CD8-positive, alpha-beta memory T cell (primary cell): Measurements from ENCODE around the gene GRIN2A. TPM values are rescaled to one million over a fixed set of nuclear protein-coding genes. Genes with fewer than 3 reads are reported as not detected.

Source experiments
- CTCF ChIA-PET: fragments of 350-600 bp; sonication (Branson Sonifier 250); formaldehyde crosslinking; loops from one replicate; lab custom pipeline; 2021; ENCODE audit warnings: antibody characterized with exemption; lab: Charles Lee
- POLR2A ChIA-PET: fragments of 350-600 bp; sonication (Branson Sonifier 250); formaldehyde crosslinking; loops from one replicate; lab custom pipeline; 2021; ENCODE audit warnings: antibody characterized with exemption; lab: Charles Lee
- DNase-seq, 5 donors: peaks; one replicate each; pipeline versions ENCODE4 v3.0.0 to v3.0.0-alpha.2; 2020 to 2022; ENCODE audit warnings: mixed read lengths in 1 of 5
- H3K27ac ChIP-seq: one replicate; pipeline ENCODE4 v1.7.0; 2013; ENCODE audit warnings: low read depth, mild to moderate bottlenecking, low read length, moderate library complexity
- H3K27me3 ChIP-seq: 2 replicates; pipeline ENCODE4 v1.7.0; 2013; ENCODE audit warnings: low read length, mild to moderate bottlenecking; ENCODE audit not compliant: insufficient read depth, poor library complexity, severe bottlenecking
- H3K36me3 ChIP-seq: 2 replicates; pipeline ENCODE4 v1.7.0; 2013; ENCODE audit warnings: mild to moderate bottlenecking, low read length, moderate library complexity; ENCODE audit not compliant: insufficient read depth
- H3K4me1 ChIP-seq: 2 replicates; pipeline ENCODE4 v1.7.0; 2013; ENCODE audit warnings: mild to moderate bottlenecking, low read length, moderate library complexity; ENCODE audit not compliant: insufficient read depth
- H3K4me3 ChIP-seq: 2 replicates; pipeline ENCODE4 v1.7.0; 2013; ENCODE audit warnings: mild to moderate bottlenecking, low read length
- H3K9me3 ChIP-seq: 2 replicates; pipeline ENCODE4 v1.7.0; 2013; ENCODE audit warnings: mild to moderate bottlenecking, low read length
- H3K27ac Mint-ChIP-seq, 8 donors: one replicate each; pipeline ENCODE4 v1.8.0; 2020 to 2021; ENCODE audit warnings: mixed read lengths in 8 of 8, mild to moderate bottlenecking in 6 of 8, inconsistent platforms in 3 of 8, moderate library complexity in 3 of 8
- H3K27me3 Mint-ChIP-seq, 2 donors: one replicate each; pipeline ENCODE4 v1.8.0; 2020 to 2021; ENCODE audit warnings: mixed read lengths in 2 of 2, mild to moderate bottlenecking in 1 of 2, moderate library complexity in 1 of 2
- H3K36me3 Mint-ChIP-seq, 3 donors: one replicate each; pipeline ENCODE4 v1.8.0; 2020 to 2021; ENCODE audit warnings: mixed read lengths in 3 of 3, inconsistent platforms in 1 of 3, mild to moderate bottlenecking in 1 of 3
- H3K4me1 Mint-ChIP-seq, 3 donors: one replicate each; pipeline ENCODE4 v1.8.0; 2020 to 2021; ENCODE audit warnings: mixed read lengths in 3 of 3, inconsistent platforms in 1 of 3, mild to moderate bottlenecking in 1 of 3
- H3K4me3 Mint-ChIP-seq, 7 donors: one replicate each; pipeline ENCODE4 v1.8.0; 2020 to 2021; ENCODE audit warnings: mixed read lengths in 7 of 7, mild to moderate bottlenecking in 6 of 7, moderate library complexity in 4 of 7, inconsistent platforms in 2 of 7
- H3K9me3 Mint-ChIP-seq, 5 donors: one replicate each; pipeline ENCODE4 v1.8.0; 2020 to 2022; ENCODE audit warnings: mixed read lengths in 5 of 5, mild to moderate bottlenecking in 3 of 5, moderate library complexity in 2 of 5, inconsistent platforms in 1 of 5
- polyA plus RNA-seq: library from polyadenylated mRNA; unstranded; fragments of 300-500 nt; fragmentation: Illumina TruSeq; gene quantifications from one replicate; pipeline ENCODE4 v1.2.3, GENCODE V29; 2021
- total RNA-seq, 2 experiments: library from RNA; stranded (reverse); gene quantifications; one replicate each; pipeline ENCODE4 v1.2.3, GENCODE V29; 2021

GRIN2A gene
- total and polyA plus RNA-seq, 3 experiments from 2014 or later = not detected

DNA sequence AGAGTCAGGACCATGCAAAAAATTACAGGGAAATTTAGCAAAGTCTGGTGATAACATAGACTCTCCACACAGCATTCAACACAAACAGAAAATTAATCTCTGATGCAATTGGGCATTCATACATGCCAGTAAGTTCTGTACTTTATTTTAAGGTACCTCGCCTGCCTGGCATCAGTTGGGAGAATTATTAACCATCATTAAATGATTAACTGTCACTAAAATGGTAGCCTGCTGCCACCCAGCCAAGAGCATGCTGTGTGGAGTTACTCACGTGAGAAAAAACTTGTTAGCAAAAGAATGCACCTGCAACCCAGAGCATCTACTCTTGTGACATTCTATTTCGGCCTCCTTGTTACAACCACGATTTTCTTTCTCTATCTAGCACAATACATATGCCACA is 117.2 kb downstream of the GRIN2A start:
- H3K27ac ChIP-seq = no peak overlapping the region

DNA sequence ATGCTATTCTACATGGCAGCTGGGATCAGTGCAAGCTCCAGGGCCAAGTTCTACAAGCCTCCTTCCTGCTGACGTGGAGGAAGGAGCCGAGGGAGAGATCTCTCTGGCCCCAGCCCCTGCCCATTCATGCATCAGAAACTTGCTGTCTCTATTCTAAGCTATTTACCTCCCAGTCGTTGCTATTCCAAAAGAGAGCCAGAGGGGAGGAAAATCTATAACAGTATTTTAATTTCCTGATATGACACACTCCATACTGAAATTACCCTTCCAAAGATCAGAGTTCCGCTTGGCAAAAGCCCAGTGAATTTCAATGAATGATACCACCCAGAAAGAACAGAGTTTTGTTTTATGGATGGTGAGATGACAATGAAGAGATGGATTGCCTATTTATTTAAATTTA is 133.4 kb downstream of the GRIN2A start:
- Mint-ChIP-seq H3K27me3 (peaks cover 7 to 9% of the 10 kb centered on the region in 2 donors), H3K36me3 (no peaks in the 10 kb centered on the region), H3K27ac (no peak overlapping the region), H3K9me3 (peaks cover 0 to 3% (median 2%) of the 10 kb centered on the region in 5 donors), H3K4me1 (no peaks in the 10 kb centered on the region), H3K4me3 (no peak overlapping the region)
- Histone ChIP-seq H3K9me3 (no peaks in the 10 kb centered on the region), H3K4me3 (no peak overlapping the region), H3K27me3 (no peaks in the 10 kb centered on the region), H3K4me1 (no peaks in the 10 kb centered on the region), H3K27ac (no peak overlapping the region), H3K36me3 (no peaks in the 10 kb centered on the region)
- ChIA-PET CTCF (no interaction called here), POLR2A (no interaction called here)
- no peak for DNase-seq

More for the DNA sequence above, 117.2 kb downstream of the GRIN2A start:
- Mint-ChIP-seq H3K9me3 (peaks cover 0 to 5% (median 0%) of the 10 kb centered on the region in 5 donors), H3K36me3 (no peaks in the 10 kb centered on the region), H3K4me3 (no peak overlapping the region), H3K27me3 (peaks cover 0 to 2% of the 10 kb centered on the region in 2 donors), H3K4me1 (no peaks in the 10 kb centered on the region), H3K27ac (no peak overlapping the region)
- Histone ChIP-seq H3K4me3 (no peak overlapping the region), H3K4me1 (no peaks in the 10 kb centered on the region), H3K9me3 (no peaks in the 10 kb centered on the region), H3K36me3 (no peaks in the 10 kb centered on the region), H3K27me3 (no peaks in the 10 kb centered on the region)
- POLR2A ChIA-PET = no interaction called here
- CTCF ChIA-PET = no interaction called here
- no peak for DNase-seq

- Mint-ChIP-seq H3K4me3 (no peak overlapping the region), H3K36me3 (no peaks in the 10 kb centered on the region), H3K4me1 (no peaks in the 10 kb centered on the region), H3K9me3 (peaks cover 0 to 3% (median 0%) of the 10 kb centered on the region in 5 donors), H3K27me3 (peaks cover 0 to 3% of the 10 kb centered on the region in 2 donors), H3K27ac (no peak overlapping the region)
- Histone ChIP-seq H3K4me3 (no peak overlapping the region), H3K36me3 (no peaks in the 10 kb centered on the region), H3K9me3 (no peaks in the 10 kb centered on the region), H3K27ac (no peak overlapping the region), H3K27me3 (no peaks in the 10 kb centered on the region), H3K4me1 (no peaks in the 10 kb centered on the region)
- ChIA-PET POLR2A (no interaction called here), CTCF (no interaction called here)
- DNase-seq = no peak
Observed at GRCh38 chr16:10045947-10046346, 136.3 kb downstream of the GRIN2A start.

DNA sequence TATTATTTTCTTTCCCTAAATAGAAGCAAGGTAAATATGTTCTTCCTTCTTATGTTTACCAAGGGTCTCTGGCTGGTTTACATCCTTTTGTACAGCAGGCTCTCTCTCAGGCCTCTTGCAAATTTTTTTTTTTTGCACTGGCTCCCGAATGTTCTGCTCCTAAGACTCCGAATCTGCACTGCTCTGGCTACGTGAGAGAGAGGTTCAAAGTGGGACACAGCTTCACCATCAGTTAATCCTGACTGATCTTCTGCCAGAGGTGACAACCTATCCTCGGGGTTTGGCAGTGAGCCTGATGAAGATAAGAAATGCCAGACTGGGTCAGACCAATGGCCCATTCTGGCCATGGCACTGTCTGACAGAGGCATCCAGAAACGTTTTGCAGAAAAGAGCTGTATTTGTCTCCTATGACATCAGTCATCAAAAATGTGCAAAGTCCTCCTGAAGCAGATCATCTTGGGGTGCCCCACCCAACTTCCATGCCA is 136.9 kb downstream of the GRIN2A start:
- Mint-ChIP-seq H3K9me3 (peaks cover 0 to 3% (median 0%) of the 10 kb centered on the region in 5 donors), H3K4me1 (no peaks in the 10 kb centered on the region), H3K27ac (no peak overlapping the region), H3K36me3 (no peaks in the 10 kb centered on the region), H3K27me3 (peaks cover 0 to 3% of the 10 kb centered on the region in 2 donors), H3K4me3 (no peak overlapping the region)
- Histone ChIP-seq H3K36me3 (no peaks in the 10 kb centered on the region), H3K4me1 (no peaks in the 10 kb centered on the region), H3K4me3 (no peak overlapping the region), H3K27me3 (no peaks in the 10 kb centered on the region), H3K27ac (no peak overlapping the region), H3K9me3 (no peaks in the 10 kb centered on the region)
- ChIA-PET POLR2A (no interaction called here), CTCF (no interaction called here)
- DNase-seq = no peak

GRCh38 chr16:10040136-10041080 is 141.8 kb downstream of the GRIN2A start:
- DNase-seq = no peak
- H3K4me1 Mint-ChIP-seq = peaks cover 0 to 5% (median 4%) of the 10 kb centered on the region in 3 donors
- H3K9me3 Mint-ChIP-seq = peaks cover 0 to 5% (median 3%) of the 10 kb centered on the region in 5 donors
- Histone ChIP-seq H3K27ac (no peak overlapping the region), H3K27me3 (no peaks in the 10 kb centered on the region), H3K9me3 (no peaks in the 10 kb centered on the region), H3K36me3 (no peaks in the 10 kb centered on the region), H3K4me1 (no peaks in the 10 kb centered on the region), H3K4me3 (no peak overlapping the region)
- no peak overlapping the region for H3K4me3 Mint-ChIP-seq
- CTCF ChIA-PET = no interaction called here
- no peak overlapping the region for H3K27ac Mint-ChIP-seq
- no peaks in the 10 kb centered on the region for H3K36me3 Mint-ChIP-seq
- H3K27me3 Mint-ChIP-seq = peaks cover 4 to 12% of the 10 kb centered on the region in 2 donors
- POLR2A ChIA-PET = no interaction called here

DNA sequence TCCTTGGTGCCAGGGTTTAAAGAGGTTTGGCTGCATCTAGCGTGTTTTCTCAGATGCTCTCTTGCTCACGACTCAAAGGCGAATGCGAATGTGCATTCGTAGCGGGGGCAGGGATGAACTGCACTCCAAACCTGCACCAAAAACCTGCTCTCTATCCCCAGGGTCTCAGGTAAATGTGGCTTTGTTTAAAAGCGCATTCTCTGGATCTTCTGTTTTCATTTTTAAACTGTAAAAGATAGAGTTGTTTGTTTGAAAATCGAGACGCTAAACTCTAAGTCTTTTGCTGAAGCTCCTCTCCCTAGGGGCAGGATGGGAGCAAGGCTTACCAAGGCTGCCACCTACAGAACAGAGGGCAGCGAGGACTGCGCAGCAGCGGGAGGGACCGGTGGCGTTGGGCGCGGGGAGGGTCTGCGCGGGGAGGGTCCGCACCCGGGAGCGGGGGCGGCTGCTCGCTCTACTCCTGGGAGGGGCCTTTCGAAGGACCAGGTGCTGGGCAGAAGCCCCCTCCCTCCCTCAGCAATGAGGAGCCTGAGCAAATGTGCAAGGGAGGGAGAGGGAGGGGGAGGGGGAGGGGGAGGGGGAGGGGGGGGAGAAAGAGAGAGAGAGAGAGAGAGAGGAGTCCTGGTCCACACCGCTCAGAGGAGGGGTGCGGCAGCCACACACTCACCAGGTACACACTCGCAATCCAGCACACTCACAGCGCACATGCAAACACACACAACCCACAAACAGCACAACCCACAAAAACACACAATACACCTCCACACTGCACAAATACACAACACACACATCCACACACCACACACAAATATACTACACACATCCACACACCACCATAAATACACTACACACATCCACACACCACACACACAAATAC is 142.8 kb downstream of the GRIN2A start:
- Mint-ChIP-seq H3K27me3 (peaks cover 4 to 12% of the 10 kb centered on the region in 2 donors), H3K4me3 (peak overlapping the region in 1 of 7 donors; percentile 10), H3K27ac (no peak overlapping the region), H3K36me3 (no peaks in the 10 kb centered on the region), H3K4me1 (peaks cover 0 to 5% (median 4%) of the 10 kb centered on the region in 3 donors), H3K9me3 (peaks cover 0 to 5% (median 3%) of the 10 kb centered on the region in 5 donors)
- no peaks in the 10 kb centered on the region for H3K27me3 ChIP-seq
- H3K4me1 ChIP-seq = no peaks in the 10 kb centered on the region
- ChIA-PET POLR2A (no interaction called here), CTCF (no interaction called here)
- H3K9me3 ChIP-seq = no peaks in the 10 kb centered on the region
- no peaks in the 10 kb centered on the region for H3K36me3 ChIP-seq
- H3K27ac ChIP-seq = no peak overlapping the region
- no peak for DNase-seq
- no peak overlapping the region for H3K4me3 ChIP-seq

DNA sequence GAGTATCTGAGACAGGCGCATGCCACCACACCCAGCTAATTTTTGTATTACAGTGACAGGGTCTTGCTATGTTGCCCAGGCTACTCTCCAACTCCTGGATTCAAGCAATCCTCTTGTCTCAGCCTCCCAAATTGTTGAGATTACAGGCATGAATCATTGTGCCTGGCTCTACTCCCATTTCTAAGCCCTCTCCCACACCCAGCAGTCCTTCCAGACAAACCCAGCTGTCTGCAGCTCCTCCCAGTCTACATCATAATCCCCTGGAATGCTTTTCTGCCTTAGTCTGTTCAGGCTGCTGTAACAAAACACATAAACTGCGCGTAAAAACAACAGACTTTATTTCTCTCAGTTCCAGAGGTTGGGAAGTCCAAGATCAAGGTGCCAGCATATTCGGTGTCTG is 144.5 kb downstream of the GRIN2A start:
- Mint-ChIP-seq H3K4me3 (no peak overlapping the region), H3K36me3 (no peaks in the 10 kb centered on the region), H3K27me3 (peaks cover 4 to 12% of the 10 kb centered on the region in 2 donors), H3K9me3 (peaks cover 0 to 6% (median 3%) of the 10 kb centered on the region in 5 donors), H3K4me1 (peaks cover 0 to 5% (median 4%) of the 10 kb centered on the region in 3 donors), H3K27ac (no peak overlapping the region)
- H3K27ac ChIP-seq = no peak overlapping the region
- DNase-seq = no peak
- H3K27me3 ChIP-seq = no peaks in the 10 kb centered on the region
- H3K36me3 ChIP-seq = no peaks in the 10 kb centered on the region
- H3K4me1 ChIP-seq = no peaks in the 10 kb centered on the region
- H3K4me3 ChIP-seq = no peak overlapping the region
- ChIA-PET CTCF (no interaction called here), POLR2A (no interaction called here)
- no peaks in the 10 kb centered on the region for H3K9me3 ChIP-seq
